Stimulated activated naive CD4-positive, alpha-beta T cell (primary cell): ENCODE measurements around the gene ADGRA3.

ENCODE experiments used
- DNase-seq, 6 experiments: peaks; one replicate each; lab custom pipeline; 2025; lab: John Stamatoyannopoulos, UW

ADGRA3 gene, protein sequence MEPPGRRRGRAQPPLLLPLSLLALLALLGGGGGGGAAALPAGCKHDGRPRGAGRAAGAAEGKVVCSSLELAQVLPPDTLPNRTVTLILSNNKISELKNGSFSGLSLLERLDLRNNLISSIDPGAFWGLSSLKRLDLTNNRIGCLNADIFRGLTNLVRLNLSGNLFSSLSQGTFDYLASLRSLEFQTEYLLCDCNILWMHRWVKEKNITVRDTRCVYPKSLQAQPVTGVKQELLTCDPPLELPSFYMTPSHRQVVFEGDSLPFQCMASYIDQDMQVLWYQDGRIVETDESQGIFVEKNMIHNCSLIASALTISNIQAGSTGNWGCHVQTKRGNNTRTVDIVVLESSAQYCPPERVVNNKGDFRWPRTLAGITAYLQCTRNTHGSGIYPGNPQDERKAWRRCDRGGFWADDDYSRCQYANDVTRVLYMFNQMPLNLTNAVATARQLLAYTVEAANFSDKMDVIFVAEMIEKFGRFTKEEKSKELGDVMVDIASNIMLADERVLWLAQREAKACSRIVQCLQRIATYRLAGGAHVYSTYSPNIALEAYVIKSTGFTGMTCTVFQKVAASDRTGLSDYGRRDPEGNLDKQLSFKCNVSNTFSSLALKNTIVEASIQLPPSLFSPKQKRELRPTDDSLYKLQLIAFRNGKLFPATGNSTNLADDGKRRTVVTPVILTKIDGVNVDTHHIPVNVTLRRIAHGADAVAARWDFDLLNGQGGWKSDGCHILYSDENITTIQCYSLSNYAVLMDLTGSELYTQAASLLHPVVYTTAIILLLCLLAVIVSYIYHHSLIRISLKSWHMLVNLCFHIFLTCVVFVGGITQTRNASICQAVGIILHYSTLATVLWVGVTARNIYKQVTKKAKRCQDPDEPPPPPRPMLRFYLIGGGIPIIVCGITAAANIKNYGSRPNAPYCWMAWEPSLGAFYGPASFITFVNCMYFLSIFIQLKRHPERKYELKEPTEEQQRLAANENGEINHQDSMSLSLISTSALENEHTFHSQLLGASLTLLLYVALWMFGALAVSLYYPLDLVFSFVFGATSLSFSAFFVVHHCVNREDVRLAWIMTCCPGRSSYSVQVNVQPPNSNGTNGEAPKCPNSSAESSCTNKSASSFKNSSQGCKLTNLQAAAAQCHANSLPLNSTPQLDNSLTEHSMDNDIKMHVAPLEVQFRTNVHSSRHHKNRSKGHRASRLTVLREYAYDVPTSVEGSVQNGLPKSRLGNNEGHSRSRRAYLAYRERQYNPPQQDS (N-terminal part only)

DNA sequence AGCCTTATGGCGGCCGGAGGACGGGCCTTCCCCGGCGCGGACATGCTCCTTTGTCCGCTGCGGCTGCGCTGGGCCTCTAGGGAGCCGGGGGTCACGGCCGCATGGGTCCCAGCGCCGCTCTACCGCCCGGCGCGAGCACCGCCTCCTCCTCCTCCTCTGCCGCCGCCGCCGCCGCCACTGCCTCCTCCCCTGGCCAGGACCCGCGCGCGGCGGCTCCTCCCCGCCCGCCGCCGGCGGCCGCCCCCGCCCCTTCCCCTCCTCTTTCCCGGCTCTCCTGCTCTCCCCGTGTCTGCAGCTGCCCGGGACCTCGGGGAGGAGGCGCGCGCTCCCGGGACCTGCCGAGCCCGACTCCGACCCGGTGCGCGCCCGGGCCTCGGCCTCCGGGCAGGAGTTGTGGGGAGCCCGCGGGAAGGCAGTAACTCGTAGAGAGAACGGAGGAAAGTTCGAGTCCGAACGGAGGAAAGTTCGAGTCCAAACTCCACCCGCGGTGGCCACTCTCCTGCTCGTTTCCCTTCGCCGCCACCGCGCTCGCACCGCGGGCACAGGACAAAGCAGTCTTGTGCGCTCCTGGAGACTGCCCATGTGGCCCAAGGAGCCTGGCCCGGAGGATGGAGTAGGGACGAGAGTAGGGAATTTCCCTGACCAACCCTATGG lies at the start of gene ADGRA3:
TSS of gene ADGRA3 (minus strand) at position 179 of the 654 bp plus-strand sequence. CDS start 282 bp downstream, outside the sequence.
- DNase-seq, result peak; percentile 3 to 57 (median 26)

DNA sequence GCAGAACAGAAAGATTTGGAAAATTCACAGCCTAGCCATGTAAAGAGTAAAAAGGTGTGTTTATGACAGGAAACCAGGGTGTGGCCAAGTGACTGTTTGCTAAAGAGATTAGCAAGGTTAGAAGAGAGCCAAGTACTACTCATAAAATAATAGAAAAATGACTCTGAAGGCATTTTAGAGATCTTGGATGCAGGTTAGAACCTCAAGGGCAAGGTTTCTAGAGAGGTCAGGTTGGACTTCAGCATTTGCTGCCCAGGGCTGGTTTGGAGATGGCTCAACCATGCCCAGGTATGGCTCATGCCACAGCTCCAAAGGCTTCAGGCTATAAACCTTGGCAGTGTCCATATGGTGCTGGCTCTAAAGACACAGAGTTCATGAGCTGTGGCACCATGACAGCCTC lies 40.6 kb upstream of the ADGRA3 start:
- no peak for DNase-seq

DNA sequence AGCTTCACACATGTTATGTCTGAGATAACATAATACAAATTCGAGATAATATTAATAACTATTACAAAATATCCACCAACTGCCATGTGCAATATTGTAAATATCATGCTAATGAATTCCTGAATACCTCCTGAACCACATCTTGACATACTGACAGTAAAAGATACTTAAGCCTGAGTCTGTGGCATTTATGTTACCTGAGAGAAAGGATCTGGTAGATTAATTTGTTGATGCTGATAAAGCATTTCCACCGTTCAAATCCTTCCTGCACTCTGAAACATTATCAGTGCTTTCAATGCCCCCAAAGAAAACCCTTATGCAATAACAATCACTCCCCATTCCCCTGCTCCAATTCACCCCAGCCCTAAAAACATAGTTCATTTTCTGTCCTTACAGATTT lies 38.8 kb upstream of the ADGRA3 start:
- no peak for DNase-seq

DNA sequence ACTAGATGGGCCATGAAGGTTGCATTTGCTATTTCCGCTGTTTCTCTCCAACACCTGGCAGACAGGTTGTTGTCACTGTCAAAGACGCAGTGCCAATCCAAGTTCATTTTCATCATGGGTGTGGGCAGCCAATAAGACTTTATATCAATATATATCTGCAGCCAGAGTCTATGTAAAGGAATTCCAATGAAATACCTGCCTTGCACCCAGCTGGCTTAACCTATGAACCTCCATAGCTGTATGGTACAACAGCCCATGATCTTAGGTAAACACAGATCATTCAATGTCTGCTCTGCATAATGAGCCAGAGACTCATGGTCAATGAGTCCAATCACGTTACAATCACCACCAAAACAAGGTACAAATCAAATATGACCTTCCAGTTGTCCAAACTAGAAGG lies 37.7 kb upstream of the ADGRA3 start:
- DNase-seq, result no peak

DNA sequence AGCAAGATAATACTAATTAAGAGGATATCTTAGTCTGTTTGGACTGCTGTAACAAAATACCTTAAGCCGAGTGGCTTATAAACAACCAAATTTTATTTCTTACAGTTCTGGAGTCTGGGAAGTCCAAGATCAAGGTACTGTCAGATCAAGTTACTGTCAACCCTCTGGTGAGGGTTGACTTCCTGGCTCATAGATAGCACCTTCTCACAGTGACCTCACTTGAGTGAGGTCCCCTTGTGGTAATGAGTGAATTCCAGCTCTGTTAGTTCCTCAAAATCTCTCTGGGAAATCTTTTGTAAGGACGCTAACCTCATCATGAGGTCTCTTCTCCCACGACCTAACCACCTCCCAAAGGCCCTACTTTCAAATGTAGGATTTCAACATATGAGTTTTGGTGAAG lies 36.9 kb upstream of the ADGRA3 start:
- no peak for DNase-seq

DNA sequence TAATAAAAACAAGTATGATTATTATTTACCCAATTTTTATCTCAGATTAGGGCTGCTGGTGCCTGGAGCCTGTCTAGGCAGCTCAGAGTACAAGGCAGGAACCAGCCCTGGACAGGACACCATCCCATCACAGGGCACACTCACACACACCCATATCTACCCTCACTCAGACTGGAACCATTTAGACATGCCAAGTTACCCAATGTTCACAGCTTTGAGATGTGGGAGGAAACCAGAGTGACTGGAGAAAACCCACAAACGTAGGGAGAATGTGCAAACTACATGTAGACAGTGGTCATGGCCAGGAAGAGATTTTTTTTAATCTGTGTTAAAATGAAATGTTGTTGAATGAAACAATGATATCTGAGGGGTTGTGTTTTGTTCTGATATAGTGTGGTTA lies 35.7 kb upstream of the ADGRA3 start:
- no peak for DNase-seq

DNA sequence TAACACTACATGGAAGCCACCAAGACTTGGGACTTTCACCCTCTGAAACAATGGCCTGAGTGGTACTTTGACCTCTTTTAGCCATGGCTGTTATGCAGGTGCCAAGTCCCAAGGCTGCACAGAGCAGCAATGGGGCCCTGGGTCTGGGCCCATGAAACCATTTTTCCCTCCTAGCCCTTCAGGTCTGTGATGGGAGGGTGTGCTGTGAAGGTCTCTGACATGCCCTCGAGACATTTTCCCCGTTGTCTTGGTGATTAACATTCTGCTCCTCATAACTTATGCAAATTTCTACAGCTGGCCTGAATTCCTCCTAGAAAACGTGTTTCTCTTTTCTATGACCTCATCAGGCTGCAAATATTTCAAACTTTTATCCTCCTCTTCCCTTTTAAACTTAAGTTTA lies 30.4 kb upstream of the ADGRA3 start:
- no peak for DNase-seq

DNA sequence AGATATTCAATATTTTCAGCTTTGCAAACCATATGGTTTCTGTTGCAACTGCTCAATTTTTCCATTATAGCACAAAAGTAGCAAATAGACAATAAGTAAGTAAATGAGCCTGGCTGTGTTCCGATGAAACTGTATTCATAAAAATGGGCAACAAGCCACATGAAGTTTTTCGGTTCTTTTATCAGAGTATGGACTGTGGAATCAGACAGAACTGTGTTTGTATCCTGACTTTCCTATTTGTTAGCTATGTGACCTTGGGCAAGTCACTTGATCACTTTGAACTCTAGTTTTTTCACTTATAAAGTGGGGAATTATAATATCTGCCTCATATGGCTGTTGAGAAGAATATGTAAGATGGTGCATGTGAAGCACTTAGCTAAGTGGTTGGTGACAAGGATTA lies 23.4 kb upstream of the ADGRA3 start:
- DNase-seq, result no peak

DNA sequence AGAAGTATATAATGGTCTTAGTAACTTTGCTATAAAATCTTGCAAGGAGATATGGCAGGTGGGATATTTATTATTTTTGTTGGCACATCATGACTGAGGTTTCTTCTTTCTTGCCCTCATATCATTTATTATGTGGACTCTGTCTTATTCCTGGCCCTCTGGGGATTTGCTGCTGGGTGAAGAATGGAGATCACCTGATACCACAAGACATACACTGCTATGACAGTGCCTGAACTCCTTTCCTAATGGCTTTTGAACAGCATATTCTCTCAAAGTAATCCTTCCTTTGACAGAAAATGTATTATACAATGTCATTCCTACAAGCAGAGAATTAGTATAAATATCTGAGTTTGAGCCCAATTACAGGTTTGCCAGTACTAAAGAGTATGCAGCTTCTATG lies 22.0 kb upstream of the ADGRA3 start:
- DNase-seq, result no peak

DNA sequence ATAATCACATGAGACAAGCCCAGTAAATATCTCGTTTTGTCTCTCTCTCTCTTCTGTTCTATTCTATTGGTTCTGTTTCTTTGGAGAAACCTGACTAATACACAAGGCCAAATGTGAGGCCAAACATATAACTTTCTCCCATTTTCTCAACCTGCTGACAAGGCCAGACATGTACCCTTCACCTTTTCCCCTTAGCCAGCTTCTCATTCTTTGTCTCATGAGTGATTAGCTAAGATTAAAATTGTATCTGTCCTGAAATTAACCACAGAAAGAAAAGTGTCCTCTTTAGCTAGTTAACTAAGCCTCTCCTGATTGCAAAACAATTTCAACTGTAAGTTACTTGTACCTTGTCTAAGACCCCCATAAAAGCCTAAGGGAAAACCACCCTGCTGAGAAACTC lies 18.5 kb upstream of the ADGRA3 start:
- DNase-seq, result no peak

DNA sequence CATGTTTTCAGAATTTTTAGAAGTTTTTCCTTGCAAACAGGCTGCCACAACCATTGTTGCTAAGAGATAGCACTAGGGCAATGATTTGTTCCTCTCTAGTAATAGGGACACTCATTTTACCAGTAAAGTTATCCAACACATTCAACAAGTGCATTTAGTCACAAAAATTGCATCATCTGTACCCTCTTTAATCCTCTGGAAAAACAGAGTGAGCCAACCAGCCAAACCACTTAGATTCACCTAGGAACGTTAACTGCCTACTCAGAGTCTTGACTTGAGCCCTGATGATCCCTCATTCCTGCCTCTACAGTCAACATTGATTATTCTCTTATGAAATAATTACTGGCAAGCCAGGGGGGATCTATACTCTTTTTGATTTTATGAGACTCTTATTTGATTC lies 17.0 kb upstream of the ADGRA3 start:
- no peak for DNase-seq

DNA sequence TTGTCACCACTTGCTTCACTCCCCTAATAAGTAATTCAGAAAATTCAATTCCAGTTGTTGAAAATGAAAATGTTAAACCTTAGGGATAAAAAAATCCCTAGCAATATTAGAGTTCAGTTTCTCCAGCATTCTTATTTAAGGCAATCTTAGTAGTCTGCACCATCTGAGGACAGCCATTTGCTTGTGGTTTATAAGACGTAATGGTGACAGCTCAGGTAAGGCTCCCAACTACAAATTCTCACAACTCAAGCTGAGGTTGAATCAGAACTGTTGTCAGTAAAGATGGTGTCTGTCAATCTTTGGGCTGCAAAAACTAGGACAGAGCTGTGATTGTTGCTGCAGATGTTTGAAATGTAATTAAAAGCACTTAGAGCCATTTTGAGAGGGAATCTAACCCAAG lies 16.3 kb upstream of the ADGRA3 start:
- no peak for DNase-seq

DNA sequence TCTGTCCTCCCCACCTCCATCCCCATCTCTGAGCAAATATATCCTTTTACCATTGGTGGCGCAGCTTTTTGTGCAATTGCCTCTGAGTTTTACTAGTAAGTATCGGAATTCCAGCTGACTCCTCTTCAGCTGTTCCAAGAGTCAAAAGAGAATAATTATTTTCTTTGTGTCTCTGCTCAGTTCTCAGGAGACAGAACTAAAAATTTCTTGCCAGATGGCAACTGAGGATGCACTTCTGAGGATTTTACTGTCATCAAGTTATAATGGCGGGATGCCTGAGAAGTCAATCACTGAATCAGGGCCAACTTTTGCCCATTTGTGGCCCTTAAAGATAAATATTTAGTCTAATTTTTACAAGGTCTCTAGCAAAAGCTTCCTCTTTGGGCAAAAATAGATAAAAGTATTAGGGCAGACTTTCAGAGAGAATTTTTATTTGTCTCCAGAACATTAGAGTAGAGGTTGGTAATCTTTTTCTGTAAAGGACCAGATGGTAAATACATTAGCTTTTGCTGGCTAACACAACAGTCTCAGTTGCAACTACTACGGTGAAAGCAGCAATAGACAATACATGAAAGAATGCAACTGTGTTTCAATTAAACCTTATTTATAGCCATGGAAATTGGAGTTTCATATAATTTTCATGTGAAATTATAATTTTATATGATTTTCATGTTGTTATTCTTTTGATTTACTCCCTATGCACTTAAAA lies 15.6 kb upstream of the ADGRA3 start:
- no peak for DNase-seq

DNA sequence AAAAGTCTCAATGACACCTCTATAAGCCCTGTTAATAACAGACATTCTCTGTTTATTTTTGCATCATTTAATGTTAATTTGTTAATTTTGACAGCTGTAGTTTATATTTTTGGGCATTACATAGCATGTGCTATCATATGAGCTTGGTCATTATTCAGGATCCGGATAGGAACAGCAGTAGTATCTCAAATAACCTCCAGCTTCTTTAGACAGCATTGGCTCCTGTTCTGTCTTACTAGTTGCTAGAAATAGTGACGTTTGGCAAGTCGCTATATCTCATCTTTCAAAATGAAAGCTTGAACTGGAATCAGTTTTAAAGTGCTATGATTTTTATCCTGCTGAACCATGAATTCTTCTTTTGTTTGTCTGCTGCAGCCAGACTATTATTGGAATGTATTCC lies 9.0 kb upstream of the ADGRA3 start:
- DNase-seq, result no peak

DNA sequence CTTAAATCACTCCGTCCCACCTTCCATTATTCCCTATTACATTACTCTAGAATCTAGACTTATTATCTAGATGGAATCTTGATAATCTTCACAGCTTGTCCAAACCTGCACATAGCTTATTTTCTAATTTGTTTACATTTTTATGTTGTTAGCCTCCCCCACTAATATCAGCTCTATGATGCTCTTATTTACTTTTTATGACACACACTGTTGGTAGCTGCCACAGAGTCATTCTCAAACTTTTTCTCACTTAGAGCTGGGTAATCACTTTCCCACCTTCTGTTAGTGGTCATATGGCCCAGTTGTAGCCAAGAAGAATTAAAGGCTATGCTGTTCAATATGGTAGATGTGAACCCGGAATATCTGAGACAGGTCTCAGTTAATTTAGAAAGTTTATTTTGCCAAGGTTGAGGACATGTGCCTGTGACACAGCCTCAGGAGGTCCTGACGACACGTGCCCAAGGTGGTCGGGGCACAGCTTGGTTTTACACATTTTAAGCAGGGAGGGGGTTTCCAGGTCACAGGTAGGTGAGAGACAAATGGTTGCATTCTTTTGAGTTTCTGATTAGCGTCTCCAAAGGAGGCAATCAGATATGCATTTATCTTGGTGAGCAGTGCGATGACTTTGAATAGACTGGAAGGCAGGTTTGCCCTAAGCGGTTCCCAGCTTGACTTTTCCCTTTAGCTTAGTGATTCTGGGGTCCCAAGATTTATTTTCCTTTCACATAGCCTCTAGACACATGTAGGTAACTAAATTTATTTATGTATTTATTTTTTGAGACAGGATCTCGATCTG lies 7.0 kb upstream of the ADGRA3 start:
- DNase-seq, result no peak

DNA sequence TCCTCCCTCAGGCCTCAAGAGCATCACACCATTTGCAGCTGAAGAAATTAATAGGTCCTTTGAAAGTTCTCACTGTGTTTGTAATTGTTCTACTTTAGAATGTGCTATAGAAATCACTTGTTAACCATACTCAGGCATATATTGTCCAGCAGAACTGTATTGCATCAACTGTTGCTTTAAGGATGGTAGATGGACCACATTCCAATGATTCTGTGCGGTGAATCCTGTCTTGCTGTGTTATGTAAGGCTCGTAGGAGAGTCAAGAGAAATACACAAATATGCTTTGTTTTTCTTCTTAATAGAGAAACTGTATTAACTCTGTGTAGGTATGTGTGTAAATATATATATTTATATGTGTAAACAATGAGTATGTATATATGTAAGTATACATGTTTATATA lies 6.3 kb upstream of the ADGRA3 start:
- no peak for DNase-seq

DNA sequence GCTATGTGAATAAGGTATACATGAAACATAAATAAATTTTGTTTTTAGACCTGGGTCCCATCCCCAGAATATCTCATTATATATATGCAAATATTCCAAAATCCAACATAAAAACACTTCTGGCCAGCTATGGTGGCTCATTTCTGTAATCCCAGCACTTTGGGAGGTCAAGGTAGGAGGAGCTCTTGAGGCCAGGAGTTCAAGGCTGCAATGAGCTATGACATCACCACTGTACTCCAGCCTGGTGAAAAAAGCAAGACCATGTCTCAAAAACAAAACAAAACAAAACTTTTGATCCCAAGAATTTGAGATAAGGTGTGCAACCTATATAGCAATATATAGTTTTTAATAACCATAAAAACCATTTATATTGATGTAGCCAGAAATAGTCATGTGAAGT lies 5.4 kb upstream of the ADGRA3 start:
- DNase-seq, result no peak

DNA sequence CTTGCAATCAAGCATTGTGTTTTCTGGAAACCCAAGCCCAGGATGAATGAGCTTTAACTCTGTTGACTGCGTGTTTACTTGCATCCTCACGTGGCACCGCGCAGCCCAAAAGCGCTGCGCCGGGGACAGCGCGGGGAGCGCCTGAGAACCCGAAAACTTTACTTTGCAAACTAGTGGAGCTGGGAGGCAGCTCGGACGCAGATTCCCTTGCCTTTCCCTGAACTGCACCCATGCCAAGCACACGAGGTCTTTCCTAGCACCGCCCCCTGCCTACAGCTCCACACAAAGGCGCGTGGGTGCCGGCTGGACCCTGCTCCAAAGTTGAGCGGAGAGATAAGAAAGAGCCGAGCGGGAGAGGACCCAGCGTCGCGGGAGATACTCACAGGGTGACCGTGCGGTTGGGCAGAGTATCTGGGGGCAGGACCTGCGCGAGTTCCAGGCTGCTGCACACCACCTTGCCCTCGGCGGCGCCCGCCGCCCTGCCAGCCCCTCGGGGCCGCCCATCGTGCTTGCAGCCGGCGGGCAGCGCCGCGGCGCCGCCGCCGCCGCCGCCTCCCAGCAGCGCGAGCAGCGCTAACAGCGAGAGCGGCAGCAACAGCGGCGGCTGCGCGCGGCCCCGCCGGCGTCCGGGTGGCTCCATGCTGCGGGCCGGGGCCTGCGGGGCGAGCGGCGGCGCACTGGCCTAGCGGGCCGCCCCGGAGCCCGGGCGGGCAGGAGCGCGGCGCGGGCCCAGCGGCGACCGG lies 550 bp downstream of the ADGRA3 start:
- peak in 5 of 6 experiments; percentile 15 to 57 (median 31) for DNase-seq

DNA sequence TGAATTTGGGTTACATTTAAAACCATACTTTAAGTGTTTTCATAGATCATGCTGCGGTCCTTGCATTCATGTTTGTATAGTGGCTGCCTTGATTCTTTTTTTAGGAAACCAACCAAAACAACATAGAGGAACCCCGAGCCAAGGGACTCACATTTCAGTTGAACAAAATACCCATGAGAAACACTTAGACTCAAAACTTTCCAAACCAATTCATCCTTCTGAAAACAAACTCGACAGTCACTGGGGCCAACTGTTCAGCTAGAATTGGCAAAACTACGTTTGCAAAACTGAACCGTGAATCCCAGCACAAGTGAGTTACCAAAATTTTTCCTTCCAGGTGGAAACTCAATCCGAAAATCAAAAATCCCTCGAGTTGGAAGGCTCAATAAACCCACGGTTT lies 1.4 kb downstream of the ADGRA3 start:
- no peak for DNase-seq

DNA sequence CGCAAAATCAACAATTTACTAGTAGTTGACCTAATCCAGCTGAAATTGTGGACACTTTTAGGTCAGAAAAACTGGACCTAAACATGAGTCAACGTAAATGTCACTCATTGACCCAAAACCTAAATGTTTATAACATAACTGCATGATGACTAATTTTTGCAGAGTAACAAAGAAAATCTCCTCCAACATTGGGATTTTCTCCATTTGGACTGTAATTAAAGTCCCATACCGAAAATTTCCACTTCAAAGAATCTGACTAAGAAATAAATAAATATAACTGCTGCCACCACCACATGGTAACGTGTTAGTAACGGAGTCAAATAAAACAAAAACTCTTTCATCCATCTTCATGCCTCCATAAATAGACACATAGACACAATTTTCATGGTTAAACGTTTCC lies 1.9 kb downstream of the ADGRA3 start:
- no peak for DNase-seq
